ENCODE measurements around the gene PARP16.

GRCh38 chr15:65208647-65209046 is 78.0 kb downstream of the PARP16 start:
- TF ChIP-seq BCL6 (CRISPR knock-in tag; IDR thresholded peaks at IDR 0.05) (no peak), ZBTB2 (IDR thresholded peaks at IDR 0.05) (no peak), NFRKB (IDR thresholded peaks at IDR 0.05; ENCODE audit: low read depth) (no peak)
- TF ChIP-seq, protein P1, sequence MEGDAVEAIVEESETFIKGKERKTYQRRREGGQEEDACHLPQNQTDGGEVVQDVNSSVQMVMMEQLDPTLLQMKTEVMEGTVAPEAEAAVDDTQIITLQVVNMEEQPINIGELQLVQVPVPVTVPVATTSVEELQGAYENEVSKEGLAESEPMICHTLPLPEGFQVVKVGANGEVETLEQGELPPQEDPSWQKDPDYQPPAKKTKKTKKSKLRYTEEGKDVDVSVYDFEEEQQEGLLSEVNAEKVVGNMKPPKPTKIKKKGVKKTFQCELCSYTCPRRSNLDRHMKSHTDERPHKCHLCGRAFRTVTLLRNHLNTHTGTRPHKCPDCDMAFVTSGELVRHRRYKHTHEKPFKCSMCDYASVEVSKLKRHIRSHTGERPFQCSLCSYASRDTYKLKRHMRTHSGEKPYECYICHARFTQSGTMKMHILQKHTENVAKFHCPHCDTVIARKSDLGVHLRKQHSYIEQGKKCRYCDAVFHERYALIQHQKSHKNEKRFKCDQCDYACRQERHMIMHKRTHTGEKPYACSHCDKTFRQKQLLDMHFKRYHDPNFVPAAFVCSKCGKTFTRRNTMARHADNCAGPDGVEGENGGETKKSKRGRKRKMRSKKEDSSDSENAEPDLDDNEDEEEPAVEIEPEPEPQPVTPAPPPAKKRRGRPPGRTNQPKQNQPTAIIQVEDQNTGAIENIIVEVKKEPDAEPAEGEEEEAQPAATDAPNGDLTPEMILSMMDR (IDR thresholded peaks at IDR 0.05 in 2 of 3, conservative IDR thresholded peaks at IDR 0.05 in 1 of 3; ENCODE audit: insufficient read depth in 2 of 3, low read depth in 1 of 3, low read length in 3 of 3): no peak
- TF ChIP-seq, protein P2, sequence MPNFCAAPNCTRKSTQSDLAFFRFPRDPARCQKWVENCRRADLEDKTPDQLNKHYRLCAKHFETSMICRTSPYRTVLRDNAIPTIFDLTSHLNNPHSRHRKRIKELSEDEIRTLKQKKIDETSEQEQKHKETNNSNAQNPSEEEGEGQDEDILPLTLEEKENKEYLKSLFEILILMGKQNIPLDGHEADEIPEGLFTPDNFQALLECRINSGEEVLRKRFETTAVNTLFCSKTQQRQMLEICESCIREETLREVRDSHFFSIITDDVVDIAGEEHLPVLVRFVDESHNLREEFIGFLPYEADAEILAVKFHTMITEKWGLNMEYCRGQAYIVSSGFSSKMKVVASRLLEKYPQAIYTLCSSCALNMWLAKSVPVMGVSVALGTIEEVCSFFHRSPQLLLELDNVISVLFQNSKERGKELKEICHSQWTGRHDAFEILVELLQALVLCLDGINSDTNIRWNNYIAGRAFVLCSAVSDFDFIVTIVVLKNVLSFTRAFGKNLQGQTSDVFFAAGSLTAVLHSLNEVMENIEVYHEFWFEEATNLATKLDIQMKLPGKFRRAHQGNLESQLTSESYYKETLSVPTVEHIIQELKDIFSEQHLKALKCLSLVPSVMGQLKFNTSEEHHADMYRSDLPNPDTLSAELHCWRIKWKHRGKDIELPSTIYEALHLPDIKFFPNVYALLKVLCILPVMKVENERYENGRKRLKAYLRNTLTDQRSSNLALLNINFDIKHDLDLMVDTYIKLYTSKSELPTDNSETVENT (CRISPR knock-in tag; IDR thresholded peaks at IDR 0.05): no peak

Data from K562 (cell line).